T1000 (cell line): ENCODE measurements around the gene ZFY.
"Not testable (repeated sequence)": the region's sequence is repeated elsewhere in the genome, so short reads cannot be mapped to it uniquely, and the experiment has no call there.

ENCODE experiments used
- DNase-seq: peaks from one replicate; lab custom pipeline; 2025; ENCODE audit warnings: mixed read lengths; lab: John Stamatoyannopoulos, UW

The ZFY gene

GRCh38 chrY:2973110-2973751 lies 38.0 kb downstream of the ZFY start:
- DNase-seq: peak; percentile 1

- DNase-seq: no peak
These were observed 44.1 kb downstream of the ZFY start for GRCh38 chrY:2979283-2979682.

GRCh38 chrY:2984491-2984890 lies 49.3 kb downstream of the ZFY start:
- DNase-seq: no peak

DNA sequence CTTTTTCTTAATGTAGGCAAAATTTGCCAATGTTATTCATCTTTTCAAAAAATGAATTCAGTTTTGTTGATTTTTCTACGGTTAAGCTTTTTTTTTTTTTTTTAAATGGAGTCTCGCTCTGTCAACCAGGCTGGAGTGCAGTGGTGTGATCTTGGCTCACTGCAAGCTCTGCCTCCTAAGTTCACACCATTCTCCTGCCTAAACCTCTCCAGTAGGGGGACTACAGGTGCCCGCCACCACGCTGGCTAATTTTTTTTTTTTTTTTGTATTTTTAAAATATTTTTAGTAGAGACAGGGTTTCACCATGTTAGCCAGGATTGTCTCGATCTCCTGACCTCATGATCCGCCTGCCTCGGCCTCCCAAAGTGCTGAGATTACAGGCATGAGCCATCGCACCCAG lies 52.0 kb downstream of the ZFY start:
- DNase-seq: not testable (repeated sequence)

- DNase-seq: not testable (repeated sequence)
These were observed 62.2 kb downstream of the ZFY start for GRCh38 chrY:2997369-2997768.

DNA sequence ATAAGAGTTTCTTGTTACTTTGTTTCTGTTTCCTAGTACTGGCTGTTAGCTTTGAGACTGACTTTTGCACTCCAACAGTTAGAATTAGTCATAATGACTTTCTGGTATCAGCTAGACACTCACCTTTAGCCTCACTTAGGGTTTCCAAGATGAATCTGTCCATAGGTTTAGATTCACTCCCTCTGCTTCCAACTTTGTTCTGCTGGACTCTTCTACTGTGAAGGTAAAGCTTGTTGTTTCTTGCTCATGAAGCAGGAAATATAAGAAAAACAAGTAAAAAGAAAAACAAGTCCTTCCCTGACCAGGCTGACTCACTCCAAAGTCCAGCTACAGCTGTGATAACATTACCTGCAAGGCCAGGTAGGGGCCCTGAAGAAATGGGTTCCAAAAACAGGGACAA lies 67.0 kb downstream of the ZFY start:
- DNase-seq: no peak

DNA sequence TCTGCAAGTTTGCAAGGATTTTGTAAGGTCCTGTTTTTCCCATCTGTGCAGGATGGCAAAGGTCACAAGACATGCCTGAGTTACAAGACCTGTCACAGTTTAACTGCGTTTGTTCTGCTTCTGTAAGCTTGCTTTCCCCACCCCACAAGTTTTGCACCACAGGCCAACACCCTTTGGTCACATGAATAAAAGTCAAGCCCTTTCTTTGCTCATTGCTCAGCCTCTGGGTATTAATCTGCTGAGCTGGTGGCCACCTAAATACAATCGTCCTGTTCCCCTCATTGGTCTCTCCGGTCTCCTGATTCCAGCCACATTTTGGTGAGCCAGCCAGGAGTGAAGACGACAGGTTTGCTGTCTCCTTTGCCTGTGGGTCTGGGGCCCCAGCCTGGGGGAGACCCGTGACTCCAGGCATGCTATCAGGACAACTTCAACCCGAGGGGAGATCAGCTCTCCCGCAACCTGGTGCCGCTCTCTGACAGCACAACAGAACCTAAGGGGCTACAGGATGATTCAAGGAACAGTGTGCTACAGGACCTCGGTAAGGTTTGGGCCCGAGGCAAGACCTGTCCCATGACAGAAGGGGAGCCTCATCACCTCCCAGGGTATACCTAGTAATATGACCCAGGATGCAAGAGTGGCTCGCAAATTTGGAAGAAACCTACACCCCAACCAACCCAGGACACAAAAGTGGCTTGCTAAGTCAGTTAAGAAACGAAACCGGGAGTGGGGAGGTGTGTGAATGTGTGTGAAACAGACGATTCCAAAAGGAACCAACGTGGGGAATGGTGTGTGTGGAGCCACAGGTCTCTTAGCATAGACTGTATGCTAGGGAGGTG lies 67.7 kb downstream of the ZFY start:
- DNase-seq: no peak

- no peak for DNase-seq
These were observed 68.3 kb downstream of the ZFY start for GRCh38 chrY:3003516-3003830.

DNA sequence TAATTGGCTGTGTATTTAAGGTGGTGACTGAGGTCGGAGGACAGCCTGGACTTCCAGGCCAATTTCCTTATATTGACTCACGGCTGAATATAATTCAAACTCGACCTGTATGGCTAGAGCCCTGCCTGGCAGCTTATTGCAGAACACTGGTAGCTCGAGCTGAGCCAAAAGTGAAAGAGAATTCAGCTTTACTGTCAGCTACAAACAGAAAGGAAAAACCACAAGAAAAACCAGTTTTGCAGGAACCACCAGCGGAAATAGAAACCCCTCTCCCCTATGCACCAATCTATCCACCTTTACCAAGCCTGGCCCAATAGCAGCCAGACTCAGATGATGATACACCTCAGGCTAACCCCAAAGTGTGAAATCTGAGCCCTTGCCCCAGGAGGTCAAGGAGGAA lies 68.7 kb downstream of the ZFY start:
- DNase-seq: no peak

DNA sequence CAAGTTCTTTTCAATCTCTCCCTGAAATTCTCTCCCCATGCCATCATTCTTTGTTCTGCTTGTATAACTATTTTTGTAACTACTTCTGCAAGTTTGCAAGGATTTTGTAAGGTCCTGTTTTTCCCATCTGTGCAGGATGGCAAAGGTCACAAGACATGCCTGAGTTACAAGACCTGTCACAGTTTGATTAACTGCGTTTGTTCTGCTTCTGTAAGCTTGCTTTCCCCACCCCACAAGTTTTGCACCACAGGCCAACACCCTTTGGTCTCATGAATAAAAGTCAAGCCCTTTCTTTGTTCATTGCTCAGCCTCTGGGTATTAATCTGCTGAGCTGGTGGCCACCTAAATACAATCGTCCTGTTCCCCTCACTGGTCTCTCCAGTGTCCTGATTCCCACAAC lies 70.8 kb downstream of the ZFY start:
- DNase-seq: not testable (repeated sequence)

DNA sequence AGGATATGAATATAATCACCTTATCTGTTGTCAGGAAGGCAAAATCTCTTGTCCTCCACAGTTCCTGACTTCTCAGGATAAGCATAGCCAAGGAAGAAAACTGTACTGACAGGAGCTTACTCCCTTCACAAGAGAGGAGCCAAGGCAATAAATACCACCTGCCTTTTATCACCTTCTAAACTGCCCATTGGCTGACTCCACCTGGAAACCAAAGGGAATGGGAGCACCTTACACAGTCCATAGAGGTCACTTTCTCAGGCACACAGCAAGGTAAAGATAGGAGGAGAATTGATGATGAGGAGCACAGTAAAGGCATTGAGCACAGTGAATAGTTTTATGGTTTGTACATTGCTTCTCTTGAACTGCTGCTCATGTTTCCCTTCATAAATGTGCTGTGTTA lies 72.8 kb downstream of the ZFY start:
- no peak for DNase-seq

DNA sequence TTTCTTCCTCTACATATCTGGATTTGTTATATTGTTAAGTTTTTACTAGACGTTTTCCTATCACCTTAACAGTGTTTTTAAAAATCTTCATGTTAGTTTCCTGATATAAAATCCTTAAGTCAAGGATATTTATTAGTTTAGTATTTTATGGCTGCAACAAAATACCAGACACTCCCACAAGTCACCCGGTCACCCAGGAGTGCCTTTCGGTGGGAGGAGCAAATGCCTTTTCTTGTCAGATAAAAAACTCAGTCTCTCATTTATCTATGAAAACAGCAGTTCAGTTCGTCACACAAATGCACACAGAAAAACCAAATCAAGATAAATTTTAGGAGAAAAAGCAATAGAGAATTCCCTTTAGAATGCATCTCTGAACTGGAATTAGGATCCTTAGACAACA lies 77.0 kb downstream of the ZFY start:
- no peak for DNase-seq

DNA sequence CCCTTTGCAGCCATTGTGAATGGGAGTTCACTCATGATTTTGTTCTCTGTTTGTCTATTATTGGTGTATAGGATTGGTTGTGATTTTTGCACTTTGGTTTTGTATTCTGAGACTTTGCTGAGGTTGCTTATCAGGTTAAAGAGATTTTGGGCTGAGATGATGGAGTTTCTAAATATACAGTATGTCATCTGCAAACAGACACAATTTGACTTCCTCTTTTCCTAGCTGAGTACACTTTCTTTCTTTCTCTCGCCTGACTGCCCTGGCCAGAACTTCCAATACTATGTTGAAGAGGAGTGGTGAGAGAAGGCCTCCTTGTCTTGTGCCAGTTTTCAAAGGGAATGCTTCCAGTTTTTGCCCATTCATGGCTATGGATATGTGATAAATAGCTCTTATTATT lies 81.4 kb downstream of the ZFY start:
- no peak for DNase-seq

DNA sequence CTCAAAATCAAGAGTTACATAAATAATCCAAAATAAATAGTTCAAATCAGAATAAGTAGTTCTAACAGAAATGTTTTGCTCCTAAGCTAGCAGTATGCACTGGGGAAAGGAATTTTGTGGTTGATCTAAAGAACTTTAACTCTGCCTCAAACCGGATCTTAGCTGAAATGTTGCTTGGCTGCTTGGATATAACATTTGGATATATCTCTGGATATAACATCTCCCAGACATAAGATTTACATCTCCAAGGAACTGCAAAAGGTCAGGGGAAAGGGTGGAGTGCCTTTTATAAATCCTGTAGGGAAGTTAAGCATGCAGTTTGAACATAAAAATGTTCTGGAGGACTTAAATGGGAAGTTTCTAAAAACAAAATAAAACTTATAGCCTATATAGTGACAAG lies 83.4 kb downstream of the ZFY start:
- no peak for DNase-seq

DNA sequence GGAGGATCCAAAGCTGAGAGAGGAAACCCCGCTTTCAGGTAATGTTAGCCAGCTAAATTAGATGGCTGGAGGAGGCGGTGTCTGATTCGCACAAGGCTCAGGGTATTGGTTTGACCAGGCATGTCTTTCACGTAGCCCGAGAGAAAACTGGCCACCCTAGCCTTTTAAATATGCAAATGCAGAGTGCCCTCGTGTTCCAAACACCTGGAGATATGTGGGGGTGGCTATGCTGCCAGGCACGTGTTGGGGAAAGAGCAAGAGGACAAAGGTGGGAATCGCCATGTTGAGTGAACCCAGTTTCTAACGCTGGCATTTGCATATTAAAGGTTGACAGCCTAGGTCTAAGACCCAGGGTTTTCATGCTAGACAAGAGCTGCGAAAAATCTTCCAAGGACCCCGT lies 84.4 kb downstream of the ZFY start:
- DNase-seq: no peak

GRCh38 chrY:3021176-3021575 lies 86.0 kb downstream of the ZFY start:
- no peak for DNase-seq

DNA sequence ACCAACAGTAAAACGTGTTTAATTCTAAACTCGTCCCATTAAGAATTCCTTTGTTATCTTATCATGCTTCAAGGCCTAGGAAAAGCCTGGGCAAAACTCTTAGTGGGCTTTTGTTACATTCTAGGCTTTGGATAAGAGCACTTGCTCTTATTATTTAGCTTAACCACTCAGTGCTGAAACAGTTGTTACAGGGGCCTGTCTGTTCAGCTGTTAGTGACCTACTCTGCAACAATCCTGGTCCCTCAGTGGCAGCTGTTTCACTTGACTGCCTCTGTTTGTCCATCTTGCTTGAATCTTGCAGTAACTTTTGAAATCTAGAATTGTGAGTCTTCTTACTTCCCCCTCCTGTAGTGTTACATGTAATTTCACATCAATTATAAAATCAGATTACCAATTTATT lies 88.4 kb downstream of the ZFY start:
- DNase-seq: no peak

DNA sequence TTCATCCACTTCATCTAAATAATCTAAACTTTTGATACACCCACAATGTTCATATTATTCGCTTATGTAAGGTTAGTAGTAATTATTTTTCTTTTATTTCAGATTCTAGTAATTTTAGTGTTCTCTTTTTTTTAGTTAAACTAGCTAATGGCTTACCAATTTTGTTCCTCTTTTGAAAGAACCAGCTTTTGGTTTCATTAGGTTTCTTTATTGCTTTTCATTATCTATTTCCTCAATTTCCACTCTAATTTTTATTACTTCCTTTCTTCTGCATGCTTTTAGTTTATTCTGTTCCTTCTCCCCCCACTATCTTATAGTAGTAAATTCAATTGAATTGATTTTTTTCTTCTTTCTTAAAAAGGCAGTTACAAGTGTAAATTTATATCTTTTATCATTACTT lies 90.2 kb downstream of the ZFY start:
- no peak for DNase-seq
